GM18517 (cell line): ENCODE results near the gene WNT11.

Experiments used
- ATAC-seq: cut with Tn5 transposase; IDR thresholded peaks from one replicate; pipeline ENCODE4 v1.9.1; 2021; ENCODE audit warnings: mild to moderate bottlenecking, moderate library complexity; ENCODE audit not compliant: unreplicated experiment

WNT11 gene

GRCh38 chr11:76158394-76159302 is 47.7 kb downstream of the WNT11 start:
- no peak for ATAC-seq

- ATAC-seq, result no peak
These were observed 48.4 kb downstream of the WNT11 start for GRCh38 chr11:76157891-76158290.

GRCh38 chr11:76156971-76157427 is 49.3 kb downstream of the WNT11 start:
- no peak for ATAC-seq

- ATAC-seq, result no peak
These were observed 50.6 kb downstream of the WNT11 start for GRCh38 chr11:76155500-76156227.

- no peak for ATAC-seq
These were observed 52.8 kb downstream of the WNT11 start for GRCh38 chr11:76153571-76153923.

- ATAC-seq, result peak; percentile 54
These were observed 53.3 kb downstream of the WNT11 start for GRCh38 chr11:76152741-76153570.

- ATAC-seq, result peak; percentile 66
These were observed 54.1 kb downstream of the WNT11 start for GRCh38 chr11:76152086-76152681.

- ATAC-seq, result no peak
These were observed 54.7 kb downstream of the WNT11 start for GRCh38 chr11:76151556-76152085.

GRCh38 chr11:76150141-76150540 is 56.2 kb downstream of the WNT11 start:
- ATAC-seq, result no peak

- ATAC-seq, result no peak
These were observed 56.6 kb downstream of the WNT11 start for GRCh38 chr11:76149713-76150112.

- ATAC-seq, result no peak
These were observed 57.2 kb downstream of the WNT11 start for GRCh38 chr11:76148941-76149613.

- ATAC-seq, result no peak
These were observed 58.1 kb downstream of the WNT11 start for GRCh38 chr11:76148231-76148630.

GRCh38 chr11:76147106-76147740 is 59.1 kb downstream of the WNT11 start:
- ATAC-seq, result no peak

GRCh38 chr11:76143274-76143673 is 63.0 kb downstream of the WNT11 start:
- ATAC-seq, result no peak

GRCh38 chr11:76141901-76142588 is 64.3 kb downstream of the WNT11 start:
- no peak for ATAC-seq

- ATAC-seq, result no peak
These were observed 65.3 kb downstream of the WNT11 start for GRCh38 chr11:76140912-76141574.

- no peak for ATAC-seq
These were observed 67.0 kb downstream of the WNT11 start for GRCh38 chr11:76139314-76139713.
